Upper lobe of left lung (tissue), 6 donors: Measurements from ENCODE around the gene TRAPPC2B. TPM values are rescaled to one million over a fixed set of nuclear protein-coding genes. Genes with fewer than 3 reads are reported as not detected.

Experiments
- ATAC-seq, 2 donors: fragments of 200-7000 bp; cut with Tn5 transposase; one replicate each; pipeline ENCODE4 v1.9.1; 2022; ENCODE audit warnings: mild to moderate bottlenecking in 2 of 2, moderate library complexity in 2 of 2; ENCODE audit not compliant: low FRiP score in 2 of 2
- DNase-seq, 2 donors: peaks; one replicate each; pipeline ENCODE4 v3.0.0-alpha.2; 2019 to 2020
- H3K27ac ChIP-seq, 4 donors: fragments of 200-600 bp; sonication (generic); one replicate each; pipeline ENCODE4 v1.5.1; 2016 to 2019
- H3K27me3 ChIP-seq, 4 donors: fragments of 200-600 bp; sonication (generic); one replicate each; pipeline ENCODE4 v1.5.1; 2017 to 2019
- H3K36me3 ChIP-seq, 4 donors: fragments of 200-600 bp; sonication (generic); one replicate each; pipeline ENCODE4 v1.5.1; 2016 to 2019
- H3K4me1 ChIP-seq, 4 donors: fragments of 200-600 bp; sonication (generic); one replicate each; pipeline ENCODE4 v1.5.1; 2018 to 2019
- H3K4me3 ChIP-seq, 4 donors: fragments of 200-600 bp; sonication (generic); one replicate each; pipeline ENCODE4 v1.5.1; 2017 to 2019; ENCODE audit warnings: mild to moderate bottlenecking in 2 of 4, moderate library complexity in 1 of 4
- H3K9me3 ChIP-seq, 4 donors: fragments of 200-600 bp; sonication (generic); one replicate each; pipeline ENCODE4 v1.5.1; 2018 to 2019
- EP300 ChIP-seq, 4 donors: sonication (generic); formaldehyde crosslinking; IDR thresholded peaks; one replicate each; pipeline ENCODE4 v1.5.1; 2017; ENCODE audit warnings: antibody characterized with exemption in 4 of 4, control low read depth in 2 of 4
- POLR2A ChIP-seq, 4 donors: fragments of 450-650 bp; IDR thresholded peaks; one replicate each; pipeline ENCODE4 v1.5.1; 2016 to 2017; ENCODE audit warnings: antibody characterized with exemption in 4 of 4, mild to moderate bottlenecking in 2 of 4
- POLR2AphosphoS5 ChIP-seq, 2 donors: sonication (generic); formaldehyde crosslinking; IDR thresholded peaks; one replicate each; pipeline ENCODE4 v1.5.1; 2017; ENCODE audit warnings: antibody characterized with exemption in 2 of 2
- WGBS, 2 donors: methylation state at CpG; one replicate each; pipeline ENCODE4 v1.1.5; 2017 to 2018; 5-methylcytosine and 5-hydroxymethylcytosine counted together
- total RNA-seq, 6 donors: library from RNA; depleted of rRNA in 4 of 6; stranded (reverse); fragments of >200 nt in 4 of 6; gene quantifications; one replicate each; pipeline versions ENCODE4 v1.1.0 to v1.2.1, GENCODE V29; 2016 to 2021
- TF ChIP-seq, protein P1 (sequence below), 6 experiments: fragments of 450-650 bp in 4 of 6; fragments of 200-600 bp in 2 of 6; sonication (generic) in 2 of 6; IDR thresholded peaks; one replicate each; pipeline ENCODE4 v1.5.1; 2016 to 2019; ENCODE audit warnings: antibody characterized with exemption in 6 of 6
- donor health status: DM: no; HTN: no; CAD: no; lungs with moderate emphysema.
- donor health status: DM: no; HTN: yes; CAD: no; lungs with severe emphysema.

The TRAPPC2B gene
- 10 to 100 TPM in 4 of 6 donors, 1 to 10 TPM in 2; 6.2 to 29.3 (median 12.8) TPM for total RNA-seq

- H3K27ac ChIP-seq = peak within 1 kb of the TSS; percentile 89 to 98 (median 92)
- no peaks in the 10 kb centered on the region for H3K27me3 ChIP-seq
- peaks cover 7 to 21% (median 16%) of the 10 kb centered on the region in 4 donors for H3K4me1 ChIP-seq
- ATAC-seq (peak; percentile 99), DNase-seq (peak; percentile 98 to 99)
- TF ChIP-seq POLR2AphosphoS5 (IDR thresholded peaks at IDR 0.05) = peak; percentile 89 to 97
- peak in 2 of 4 donors; percentile 27 to 70 for TF ChIP-seq POLR2A (IDR thresholded peaks at IDR 0.05)
- peak in 1 of 4 donors; percentile 83 for TF ChIP-seq EP300 (IDR thresholded peaks at IDR 0.05)
- TF ChIP-seq, protein P1, sequence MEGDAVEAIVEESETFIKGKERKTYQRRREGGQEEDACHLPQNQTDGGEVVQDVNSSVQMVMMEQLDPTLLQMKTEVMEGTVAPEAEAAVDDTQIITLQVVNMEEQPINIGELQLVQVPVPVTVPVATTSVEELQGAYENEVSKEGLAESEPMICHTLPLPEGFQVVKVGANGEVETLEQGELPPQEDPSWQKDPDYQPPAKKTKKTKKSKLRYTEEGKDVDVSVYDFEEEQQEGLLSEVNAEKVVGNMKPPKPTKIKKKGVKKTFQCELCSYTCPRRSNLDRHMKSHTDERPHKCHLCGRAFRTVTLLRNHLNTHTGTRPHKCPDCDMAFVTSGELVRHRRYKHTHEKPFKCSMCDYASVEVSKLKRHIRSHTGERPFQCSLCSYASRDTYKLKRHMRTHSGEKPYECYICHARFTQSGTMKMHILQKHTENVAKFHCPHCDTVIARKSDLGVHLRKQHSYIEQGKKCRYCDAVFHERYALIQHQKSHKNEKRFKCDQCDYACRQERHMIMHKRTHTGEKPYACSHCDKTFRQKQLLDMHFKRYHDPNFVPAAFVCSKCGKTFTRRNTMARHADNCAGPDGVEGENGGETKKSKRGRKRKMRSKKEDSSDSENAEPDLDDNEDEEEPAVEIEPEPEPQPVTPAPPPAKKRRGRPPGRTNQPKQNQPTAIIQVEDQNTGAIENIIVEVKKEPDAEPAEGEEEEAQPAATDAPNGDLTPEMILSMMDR (IDR thresholded peaks at IDR 0.05) = peak in 1 of 6 experiments; percentile 23
- H3K36me3 ChIP-seq = peaks cover 0 to 12% (median 3%) of the 10 kb centered on the region in 4 donors
- H3K9me3 ChIP-seq = peaks cover 0 to 26% (median 16%) of the 10 kb centered on the region in 4 donors
- WGBS, 2 donors = 1 to 2% methylated on average over 24 to 42 of the region's 47 CpGs
- peak within 1 kb of the TSS; percentile 39 to 91 (median 74) for H3K4me3 ChIP-seq
Observed at GRCh38 chr19:57362997-57363687, at the start of gene TRAPPC2B, which contains the start of gene ZNF547. TRAPPC2B (plus strand) TSS chr19:57363551; CDS start chr19:57364834, 1,283 bp downstream. ZNF547 (plus strand) TSS chr19:57363551; CDS start chr19:57368556, 5,005 bp downstream.

- WGBS, 2 donors = 55 to 73% methylated on average over 4 of the region's 4 CpGs
- Histone ChIP-seq H3K9me3 (peaks cover 0 to 6% (median 0%) of the 10 kb centered on the region in 4 donors), H3K36me3 (no peaks in the 10 kb centered on the region), H3K4me1 (no peaks in the 10 kb centered on the region), H3K4me3 (no peak overlapping the region), H3K27me3 (peaks cover 0 to 4% (median 0%) of the 10 kb centered on the region in 4 donors), H3K27ac (no peak overlapping the region)
- DNase-seq = no peak
- TF ChIP-seq EP300 (IDR thresholded peaks at IDR 0.05) = no peak
- TF ChIP-seq POLR2AphosphoS5 (IDR thresholded peaks at IDR 0.05) = no peak
- TF ChIP-seq POLR2A (IDR thresholded peaks at IDR 0.05) = no peak
- TF ChIP-seq, protein P1 (IDR thresholded peaks at IDR 0.05) = no peak
- ATAC-seq = no peak
Observed at GRCh38 chr19:57314146-57314545, 49.2 kb upstream of the TRAPPC2B start.

DNA sequence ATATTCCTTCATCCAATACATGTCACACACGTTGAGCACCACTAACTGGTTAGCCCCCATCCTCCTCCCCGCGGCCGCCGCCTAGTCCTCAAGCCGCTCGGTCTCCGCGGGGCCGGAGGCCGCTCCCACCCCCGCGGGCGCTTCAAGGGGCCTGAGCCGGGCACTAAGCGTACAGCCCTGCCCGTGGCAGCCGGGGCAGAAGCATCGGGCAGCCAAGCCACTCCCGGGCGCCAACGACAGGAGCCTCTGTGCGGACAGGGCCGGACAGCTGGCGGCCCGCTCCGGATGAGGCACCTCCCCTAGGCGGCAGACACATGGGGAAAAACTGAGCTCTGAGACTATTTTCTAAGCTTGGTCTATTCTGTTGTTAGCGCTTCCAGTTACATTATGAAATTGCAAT, 45.8 kb upstream of the TRAPPC2B start:
- peak in 1 of 2 donors; percentile 81 for DNase-seq
- ATAC-seq = no peak
- TF ChIP-seq EP300 (IDR thresholded peaks at IDR 0.05) (no peak), POLR2A (IDR thresholded peaks at IDR 0.05) (no peak), POLR2AphosphoS5 (IDR thresholded peaks at IDR 0.05) (no peak)
- no peak overlapping the region for H3K27ac ChIP-seq
- no peaks in the 10 kb centered on the region for H3K36me3 ChIP-seq
- H3K27me3 ChIP-seq = peaks cover 0 to 4% (median 0%) of the 10 kb centered on the region in 4 donors
- no peaks in the 10 kb centered on the region for H3K9me3 ChIP-seq
- WGBS, 2 donors = 16 to 17% methylated on average over 18 to 28 of the region's 29 CpGs
- peaks cover 14 to 22% (median 17%) of the 10 kb centered on the region in 4 donors for H3K4me1 ChIP-seq
- H3K4me3 ChIP-seq = no peak overlapping the region

GRCh38 chr19:57319869-57320179, 43.5 kb upstream of the TRAPPC2B start:
- ATAC-seq (peak in 1 of 2 donors; percentile 44), DNase-seq (no peak)
- Histone ChIP-seq H3K9me3 (peaks cover 0 to 3% (median 2%) of the 10 kb centered on the region in 4 donors), H3K4me1 (peaks cover 14 to 23% (median 18%) of the 10 kb centered on the region in 4 donors), H3K36me3 (peaks cover 0 to 16% (median 16%) of the 10 kb centered on the region in 4 donors), H3K4me3 (peak overlapping the region; percentile 46 to 97 (median 86)), H3K27ac (peak overlapping the region; percentile 82 to 92 (median 88)), H3K27me3 (peaks cover 0 to 4% (median 0%) of the 10 kb centered on the region in 4 donors)
- TF ChIP-seq, protein P1 (IDR thresholded peaks at IDR 0.05) = no peak
- TF ChIP-seq POLR2AphosphoS5 (IDR thresholded peaks at IDR 0.05) (no peak), EP300 (IDR thresholded peaks at IDR 0.05) (no peak), POLR2A (IDR thresholded peaks at IDR 0.05) (no peak)
- 0% methylated on average over 1 of the region's 1 CpG for WGBS, 2 donors
